HG02884 (cell line): ENCODE measurements around the gene RAB8A.
"Not testable (repeated sequence)": the region's sequence is repeated elsewhere in the genome, so short reads cannot be mapped to it uniquely, and the experiment has no call there.

ENCODE experiments used
- ATAC-seq: cut with Tn5 transposase; IDR thresholded peaks from one replicate; pipeline ENCODE4 v1.9.1; 2021; ENCODE audit warnings: mild to moderate bottlenecking, moderate library complexity; ENCODE audit not compliant: unreplicated experiment

RAB8A gene

GRCh38 chr19:16106121-16106520 lies 5.6 kb upstream of the RAB8A start:
- ATAC-seq = no peak

GRCh38 chr19:16111909-16112752 lies 442 bp downstream of the RAB8A start:
- ATAC-seq = no peak

- ATAC-seq = no peak
These were observed 1.1 kb downstream of the RAB8A start for GRCh38 chr19:16112778-16113177.

GRCh38 chr19:16113727-16114126 lies 2.0 kb downstream of the RAB8A start:
- ATAC-seq = no peak

DNA sequence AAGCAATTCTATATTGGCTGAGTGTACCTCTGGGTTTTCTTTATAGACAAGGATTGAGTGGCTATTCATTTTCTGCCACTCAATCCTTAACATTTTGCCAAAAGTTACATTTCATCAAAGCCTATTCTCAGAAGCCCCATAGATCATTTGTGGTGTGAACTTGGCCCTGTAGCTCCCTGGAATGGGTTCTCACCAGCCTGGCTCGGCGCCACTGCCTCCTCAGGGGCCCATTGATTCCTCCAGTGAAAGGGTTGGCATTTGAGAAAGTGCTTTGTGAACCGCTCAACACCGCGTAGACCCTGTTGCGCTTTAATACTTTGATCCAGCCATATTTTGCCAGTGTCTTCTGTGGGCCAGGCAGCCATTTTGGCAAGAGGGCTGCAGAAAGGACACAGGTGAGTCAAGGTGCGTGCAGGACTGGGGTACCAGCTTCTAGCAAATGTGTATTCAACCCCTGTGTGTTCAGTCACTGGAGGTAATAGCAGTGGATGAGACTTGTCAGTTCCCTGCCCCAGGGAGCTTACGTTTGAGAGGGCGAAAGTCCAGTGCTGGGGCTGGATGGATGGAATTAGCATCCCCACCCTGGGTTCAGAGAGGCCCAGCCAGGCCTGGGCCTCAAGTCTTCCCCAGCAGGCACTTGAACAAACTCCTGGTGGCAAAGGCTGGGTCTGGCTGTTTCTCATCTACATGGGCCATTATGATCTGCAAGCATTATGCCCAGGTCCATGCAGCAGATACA lies 3.8 kb downstream of the RAB8A start:
- no peak for ATAC-seq

- no peak for ATAC-seq
These were observed 4.4 kb downstream of the RAB8A start for GRCh38 chr19:16116067-16116466.

- no peak for ATAC-seq
These were observed 5.9 kb downstream of the RAB8A start for GRCh38 chr19:16117594-16118033.

GRCh38 chr19:16118489-16119033 lies 6.9 kb downstream of the RAB8A start:
- ATAC-seq = peak; percentile 80

GRCh38 chr19:16119075-16119857 lies 7.6 kb downstream of the RAB8A start:
- ATAC-seq = not testable (repeated sequence)

DNA sequence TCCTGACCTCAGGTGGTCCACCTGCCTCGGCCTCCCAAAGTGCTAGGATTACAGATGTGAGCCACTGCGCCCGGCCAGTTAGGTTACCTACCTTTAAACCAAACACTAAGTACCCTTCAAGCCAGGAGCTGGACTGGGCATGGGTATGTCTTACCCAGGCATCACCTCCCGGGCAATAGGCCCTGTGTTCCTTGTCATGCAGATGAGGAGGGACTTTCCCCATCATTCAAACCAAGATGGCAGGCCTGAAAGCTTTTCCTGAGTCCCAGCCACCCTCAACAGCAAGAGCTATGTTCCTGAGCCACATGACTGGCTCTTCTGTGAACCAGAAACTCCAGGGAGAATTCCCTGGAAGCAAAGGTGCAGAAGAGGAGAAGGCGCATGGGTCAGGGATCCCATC lies 9.5 kb downstream of the RAB8A start:
- no peak for ATAC-seq

DNA sequence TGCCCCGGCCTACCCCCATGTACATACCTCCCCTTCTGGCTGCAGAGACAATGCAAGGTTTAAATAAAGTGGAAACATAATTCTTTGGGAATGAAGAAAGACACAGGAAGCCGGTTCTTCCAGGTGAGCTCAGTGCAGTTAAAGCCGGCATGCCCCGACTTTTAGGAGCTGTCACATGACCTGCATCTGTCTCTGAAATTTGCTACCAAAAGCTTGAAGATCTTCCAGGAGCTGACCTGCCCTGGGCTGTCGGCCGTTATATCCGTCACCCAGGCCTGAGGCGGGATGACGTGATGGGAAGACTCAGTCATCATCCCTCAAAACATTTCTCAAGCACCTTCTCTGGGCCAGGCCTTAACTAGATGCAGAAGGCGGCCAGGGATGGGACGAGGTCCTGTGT lies 10.3 kb downstream of the RAB8A start:
- ATAC-seq = no peak

GRCh38 chr19:16124953-16125352 lies 13.3 kb downstream of the RAB8A start:
- no peak for ATAC-seq

DNA sequence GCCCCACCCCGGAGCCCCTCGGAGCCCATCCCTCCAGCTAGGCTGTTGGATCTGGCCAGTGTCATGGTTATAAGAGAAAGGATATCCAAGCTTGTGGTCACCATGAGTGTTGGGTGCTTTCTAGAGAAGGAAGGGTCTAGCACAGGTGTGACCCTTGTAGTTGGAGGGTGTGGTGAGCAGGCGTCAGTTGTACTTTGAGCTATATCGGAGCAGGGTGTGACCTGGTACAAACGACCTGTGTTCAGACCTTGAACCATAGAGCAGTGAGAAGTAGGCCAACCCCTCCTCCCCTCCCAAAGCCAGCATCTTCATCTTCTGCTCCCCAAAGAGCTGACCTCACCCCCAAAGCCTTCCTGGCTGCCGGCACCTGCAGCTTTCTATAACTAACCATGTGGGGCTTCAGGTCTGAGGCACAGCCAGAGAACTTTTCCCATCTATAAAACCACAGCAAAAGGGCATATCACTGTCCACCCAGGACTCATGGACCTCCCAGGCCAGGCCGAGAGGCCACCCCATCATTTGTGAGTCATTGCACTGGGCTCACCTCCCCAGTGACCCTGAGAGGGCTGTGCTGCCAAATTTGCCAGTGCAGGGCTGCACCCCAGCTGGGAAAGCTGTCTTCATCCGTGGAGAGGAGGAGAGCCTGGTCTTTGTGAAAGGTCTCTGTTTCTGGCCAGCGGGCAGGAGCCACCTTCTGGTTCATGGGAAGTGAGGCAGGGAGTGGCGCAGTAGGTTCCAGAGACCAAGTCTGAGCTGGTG lies 14.2 kb downstream of the RAB8A start:
- ATAC-seq = no peak

GRCh38 chr19:16127080-16127479 lies 15.4 kb downstream of the RAB8A start:
- no peak for ATAC-seq

GRCh38 chr19:16127776-16128371 lies 16.2 kb downstream of the RAB8A start:
- ATAC-seq = no peak

GRCh38 chr19:16131648-16132047 lies 20.0 kb downstream of the RAB8A start:
- ATAC-seq = no peak

DNA sequence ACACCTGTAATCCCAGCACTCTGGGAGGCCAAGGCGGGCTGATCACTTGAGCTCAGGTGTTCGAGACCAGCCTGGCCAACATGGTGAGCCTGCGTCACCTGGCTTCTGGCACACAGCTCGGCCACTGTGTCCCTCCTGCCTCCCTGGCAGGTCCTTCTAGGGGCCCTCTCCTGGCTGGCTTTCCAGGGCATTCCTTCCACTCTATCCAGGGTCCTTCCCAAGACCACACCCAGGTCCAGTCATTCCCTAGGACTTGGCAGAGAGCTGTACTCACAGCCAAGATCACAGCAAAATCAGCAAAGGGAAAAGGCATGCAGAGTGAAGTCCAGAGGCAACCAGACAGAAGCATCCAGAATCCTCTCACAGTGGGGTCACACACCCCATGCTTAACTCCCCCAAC lies 22.1 kb downstream of the RAB8A start:
- ATAC-seq = no peak

DNA sequence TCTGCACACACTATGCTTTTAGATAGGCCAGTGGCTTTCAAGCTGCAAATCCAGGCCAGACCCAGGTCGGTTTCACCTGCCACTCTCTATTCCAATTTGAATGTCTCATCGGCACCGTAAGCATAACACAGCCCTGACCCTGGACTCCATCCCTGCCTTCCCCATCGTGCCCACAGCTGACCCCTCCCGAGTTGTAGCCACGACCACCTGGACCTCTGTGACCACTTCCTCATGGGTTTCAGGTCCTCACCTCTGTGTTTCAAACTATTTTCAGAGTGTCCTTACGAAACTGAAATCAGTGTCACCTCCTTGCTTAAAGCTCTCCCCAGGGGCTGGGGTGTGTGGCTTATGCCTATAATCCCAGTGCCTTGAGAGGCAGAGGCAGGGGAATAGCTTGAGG lies 22.8 kb downstream of the RAB8A start:
- no peak for ATAC-seq

GRCh38 chr19:16135430-16136127 lies 23.9 kb downstream of the RAB8A start:
- no peak for ATAC-seq
